HEK293T (cell line): ENCODE measurements around the gene CD44.

Source experiments
- CTCF ChIA-PET: fragments of 350-600 bp; formaldehyde crosslinking; extraction: SDS; loops from one replicate; lab custom pipeline; 2021; ENCODE audit warnings: antibody characterized with exemption, inconsistent platforms; lab: Yijun Ruan, JAX
- POLR2A ChIA-PET: fragments of 350-600 bp; formaldehyde crosslinking; extraction: SDS; loops from one replicate; lab custom pipeline; 2020; ENCODE audit warnings: antibody characterized with exemption, inconsistent platforms; lab: Yijun Ruan, JAX
- DNase-seq: peaks from one replicate; pipeline ENCODE4 v3.0.0; 2012; ENCODE audit warnings: mixed read lengths; ENCODE audit errors: extremely low spot score
- ARNT ChIP-seq: fragments of 450-650 bp; IDR thresholded peaks from 2 replicates; pipeline ENCODE4 v1.6.1; 2017; ENCODE audit warnings: mild to moderate bottlenecking
- BHLHE40 ChIP-seq: fragments of 450-650 bp; IDR thresholded peaks from 2 replicates; pipeline ENCODE4 v1.6.1; 2016; ENCODE audit warnings: mild to moderate bottlenecking, moderate library complexity, borderline replicate concordance
- CTBP1 ChIP-seq: fragments of 450-650 bp; IDR thresholded peaks from 2 replicates; pipeline ENCODE4 v1.6.1; 2016; ENCODE audit warnings: borderline replicate concordance
- ELF4 ChIP-seq: fragments of 450-650 bp; IDR thresholded peaks from 2 replicates; pipeline ENCODE4 v1.6.1; 2017; ENCODE audit warnings: antibody characterized with exemption
- FOXA1 ChIP-seq: fragments of 450-650 bp; IDR thresholded peaks from 2 replicates; pipeline ENCODE4 v1.6.1; 2016; ENCODE audit warnings: mild to moderate bottlenecking
- FOXK2 ChIP-seq: fragments of 450-650 bp; IDR thresholded peaks from 2 replicates; pipeline ENCODE4 v1.6.1; 2016; ENCODE audit warnings: mild to moderate bottlenecking
- FOXM1 ChIP-seq: fragments of 450-650 bp; IDR thresholded peaks from 2 replicates; pipeline ENCODE4 v1.6.1; 2017; ENCODE audit warnings: mild to moderate bottlenecking, borderline replicate concordance
- HDGF ChIP-seq: fragments of 450-650 bp; IDR thresholded peaks from 2 replicates; pipeline ENCODE4 v1.6.1; 2017; ENCODE audit warnings: antibody characterized with exemption, borderline replicate concordance
- L3MBTL2 ChIP-seq: fragments of 450-650 bp; conservative IDR thresholded peaks from 2 replicates; pipeline ENCODE4 v1.6.1; 2016; ENCODE audit warnings: mild to moderate bottlenecking
- LEF1 ChIP-seq: fragments of 450-650 bp; IDR thresholded peaks from 2 replicates; pipeline ENCODE4 v1.6.1; 2017; ENCODE audit warnings: mild to moderate bottlenecking, borderline replicate concordance
- NFRKB ChIP-seq: fragments of 450-650 bp; IDR thresholded peaks from 2 replicates; pipeline ENCODE4 v1.6.1; 2016; ENCODE audit warnings: mild to moderate bottlenecking, moderate library complexity
- SP1 ChIP-seq: fragments of 450-650 bp; IDR thresholded peaks from 2 replicates; pipeline ENCODE4 v1.6.1; 2017
- SUZ12 ChIP-seq: fragments of 450-650 bp; IDR thresholded peaks from 2 replicates; pipeline ENCODE4 v1.6.1; 2016; ENCODE audit warnings: mild to moderate bottlenecking
- TARDBP ChIP-seq: fragments of 450-650 bp; IDR thresholded peaks from 2 replicates; pipeline ENCODE4 v1.6.1; 2016
- ZNF384 ChIP-seq: fragments of 450-650 bp; IDR thresholded peaks from 2 replicates; pipeline ENCODE4 v1.6.1; 2016
- TF ChIP-seq, protein P1 (sequence below): fragments of 450-650 bp; IDR thresholded peaks from 2 replicates; pipeline ENCODE4 v1.6.1; 2016

CD44 gene

DNA sequence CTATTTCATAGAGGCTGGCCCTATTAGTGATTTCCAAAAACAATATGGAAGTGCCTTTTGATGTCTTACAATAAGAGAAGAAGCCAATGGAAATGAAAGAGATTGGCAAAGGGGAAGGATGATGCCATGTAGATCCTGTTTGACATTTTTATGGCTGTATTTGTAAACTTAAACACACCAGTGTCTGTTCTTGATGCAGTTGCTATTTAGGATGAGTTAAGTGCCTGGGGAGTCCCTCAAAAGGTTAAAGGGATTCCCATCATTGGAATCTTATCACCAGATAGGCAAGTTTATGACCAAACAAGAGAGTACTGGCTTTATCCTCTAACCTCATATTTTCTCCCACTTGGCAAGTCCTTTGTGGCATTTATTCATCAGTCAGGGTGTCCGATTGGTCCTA lies 91.4 kb downstream of the CD44 start:
- POLR2A ChIA-PET: no interaction called here

DNA sequence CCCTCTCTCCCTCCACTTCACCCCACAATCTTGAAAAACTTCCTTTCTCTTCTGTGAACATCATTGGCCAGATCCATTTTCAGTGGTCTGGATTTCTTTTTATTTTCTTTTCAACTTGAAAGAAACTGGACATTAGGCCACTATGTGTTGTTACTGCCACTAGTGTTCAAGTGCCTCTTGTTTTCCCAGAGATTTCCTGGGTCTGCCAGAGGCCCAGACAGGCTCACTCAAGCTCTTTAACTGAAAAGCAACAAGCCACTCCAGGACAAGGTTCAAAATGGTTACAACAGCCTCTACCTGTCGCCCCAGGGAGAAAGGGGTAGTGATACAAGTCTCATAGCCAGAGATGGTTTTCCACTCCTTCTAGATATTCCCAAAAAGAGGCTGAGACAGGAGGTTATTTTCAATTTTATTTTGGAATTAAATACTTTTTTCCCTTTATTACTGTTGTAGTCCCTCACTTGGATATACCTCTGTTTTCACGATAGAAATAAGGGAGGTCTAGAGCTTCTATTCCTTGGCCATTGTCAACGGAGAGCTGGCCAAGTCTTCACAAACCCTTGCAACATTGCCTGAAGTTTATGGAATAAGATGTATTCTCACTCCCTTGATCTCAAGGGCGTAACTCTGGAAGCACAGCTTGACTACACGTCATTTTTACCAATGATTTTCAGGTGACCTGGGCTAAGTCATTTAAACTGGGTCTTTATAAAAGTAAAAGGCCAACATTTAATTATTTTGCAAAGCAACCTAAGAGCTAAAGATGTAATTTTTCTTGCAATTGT lies 92.3 kb downstream of the CD44 start:
- no peak for DNase-seq
- no peak for TF ChIP-seq NFRKB
- no peak for TF ChIP-seq FOXA1
- no peak for TF ChIP-seq L3MBTL2
- TF ChIP-seq BHLHE40: no peak
- TF ChIP-seq LEF1: no peak
- no peak for TF ChIP-seq ZNF384
- TF ChIP-seq, protein P1, sequence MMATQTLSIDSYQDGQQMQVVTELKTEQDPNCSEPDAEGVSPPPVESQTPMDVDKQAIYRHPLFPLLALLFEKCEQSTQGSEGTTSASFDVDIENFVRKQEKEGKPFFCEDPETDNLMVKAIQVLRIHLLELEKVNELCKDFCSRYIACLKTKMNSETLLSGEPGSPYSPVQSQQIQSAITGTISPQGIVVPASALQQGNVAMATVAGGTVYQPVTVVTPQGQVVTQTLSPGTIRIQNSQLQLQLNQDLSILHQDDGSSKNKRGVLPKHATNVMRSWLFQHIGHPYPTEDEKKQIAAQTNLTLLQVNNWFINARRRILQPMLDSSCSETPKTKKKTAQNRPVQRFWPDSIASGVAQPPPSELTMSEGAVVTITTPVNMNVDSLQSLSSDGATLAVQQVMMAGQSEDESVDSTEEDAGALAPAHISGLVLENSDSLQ: no peak
- TF ChIP-seq ARNT: no peak
- TF ChIP-seq FOXK2: no peak
- TF ChIP-seq SUZ12: no peak
- TF ChIP-seq HDGF: no peak
- TF ChIP-seq FOXM1: no peak
- POLR2A ChIA-PET: no interaction called here
- CTCF ChIA-PET: no interaction called here

More for the DNA sequence above, 91.4 kb downstream of the CD44 start:
- TF ChIP-seq BHLHE40 (no peak), LEF1 (no peak), CTBP1 (no peak), NFRKB (no peak), TARDBP (no peak)
- no peak for DNase-seq
- CTCF ChIA-PET: no interaction called here

DNA sequence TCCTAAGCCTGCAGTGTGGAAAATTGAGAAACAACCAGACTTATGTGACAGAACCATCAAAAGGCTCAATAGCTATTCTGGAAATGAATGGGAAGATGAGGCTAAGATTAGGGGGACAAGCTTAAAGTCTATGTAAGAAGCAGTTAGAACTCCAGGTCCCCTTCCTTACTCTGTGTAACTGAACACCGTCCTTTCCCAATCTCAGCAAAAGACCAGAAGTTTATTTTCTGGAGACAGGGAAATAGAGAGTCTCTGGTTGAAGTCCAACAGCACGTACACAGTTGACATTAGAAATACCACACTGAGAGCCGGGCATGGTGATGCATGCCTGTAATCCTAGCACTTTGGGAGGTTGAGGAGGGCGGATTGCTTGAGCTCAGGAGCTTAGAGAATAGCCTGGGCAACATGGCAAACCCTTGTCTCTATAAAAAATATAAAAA lies 93.9 kb downstream of the CD44 start:
- no peak for DNase-seq
- TF ChIP-seq TARDBP (no peak), BHLHE40 (no peak), LEF1 (no peak)
- ChIA-PET POLR2A (no interaction called here), CTCF (no interaction called here)

DNA sequence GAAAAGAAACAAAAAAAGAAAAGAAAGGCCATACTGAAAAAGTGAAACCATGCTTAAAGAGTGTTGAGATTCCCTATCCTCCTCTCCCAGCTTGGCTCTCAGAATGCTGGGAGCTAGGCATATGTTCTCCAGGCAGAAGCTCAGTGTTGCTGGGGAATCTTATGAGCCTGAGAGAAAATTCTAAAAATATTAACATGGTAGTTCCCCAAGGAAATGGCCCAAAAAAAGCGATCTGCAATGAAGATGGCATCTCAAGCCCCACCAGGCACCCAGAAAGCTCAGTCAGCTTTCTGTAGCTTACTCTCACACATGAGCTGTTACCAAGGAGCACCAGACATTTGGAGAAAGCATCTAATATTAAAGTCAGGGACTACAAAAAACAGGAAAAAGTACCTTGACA lies 94.5 kb downstream of the CD44 start:
- POLR2A ChIA-PET: no interaction called here
- CTCF ChIA-PET: no interaction called here
- DNase-seq: no peak
- no peak for TF ChIP-seq SP1
- TF ChIP-seq SUZ12: no peak
- no peak for TF ChIP-seq LEF1
- no peak for TF ChIP-seq NFRKB
- TF ChIP-seq TARDBP: no peak
- TF ChIP-seq ELF4: no peak
- no peak for TF ChIP-seq ZNF384
- TF ChIP-seq CTBP1: no peak
- no peak for TF ChIP-seq FOXA1
- no peak for TF ChIP-seq FOXM1

DNA sequence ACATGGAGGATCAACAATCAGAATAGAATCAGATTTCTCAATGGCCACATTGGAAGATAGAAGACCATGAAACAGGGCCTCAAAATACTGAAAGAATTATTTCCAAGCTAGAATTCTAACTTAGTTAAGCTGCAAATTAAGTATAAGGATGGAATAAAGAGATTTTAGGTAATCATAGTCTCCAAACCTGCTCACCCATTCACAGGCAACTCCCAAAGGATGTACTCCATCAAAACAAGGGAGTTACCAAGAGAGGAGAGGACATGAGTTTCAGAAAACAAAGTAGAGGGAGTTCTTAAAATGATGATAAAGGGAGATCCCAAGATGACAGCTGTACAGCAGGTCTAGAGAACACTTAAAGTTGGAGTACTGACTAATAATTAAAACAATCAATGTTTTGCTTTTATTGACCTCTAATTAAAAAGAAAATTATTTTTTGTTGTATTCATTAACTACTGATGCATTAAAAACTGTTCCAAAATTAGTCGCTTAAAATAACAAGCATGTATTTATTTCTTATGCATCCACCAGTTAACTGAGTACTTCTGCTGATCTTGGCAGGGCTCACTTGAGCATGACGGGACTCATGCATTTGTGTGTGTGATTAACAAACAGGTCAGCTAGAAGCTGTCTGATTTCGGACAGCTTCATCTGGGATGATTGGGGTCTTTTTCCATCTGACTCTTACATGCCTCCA lies 95.6 kb downstream of the CD44 start:
- no peak for DNase-seq
- ChIA-PET CTCF (no interaction called here), POLR2A (no interaction called here)
- TF ChIP-seq ELF4 (no peak), FOXA1 (no peak), SP1 (no peak), ZNF384 (no peak), L3MBTL2 (no peak), FOXM1 (no peak), TARDBP (no peak), FOXK2 (no peak), SUZ12 (no peak), CTBP1 (no peak), NFRKB (no peak), LEF1 (no peak), BHLHE40 (no peak), ARNT (no peak), HDGF (no peak)
- TF ChIP-seq, protein P1: no peak

DNA sequence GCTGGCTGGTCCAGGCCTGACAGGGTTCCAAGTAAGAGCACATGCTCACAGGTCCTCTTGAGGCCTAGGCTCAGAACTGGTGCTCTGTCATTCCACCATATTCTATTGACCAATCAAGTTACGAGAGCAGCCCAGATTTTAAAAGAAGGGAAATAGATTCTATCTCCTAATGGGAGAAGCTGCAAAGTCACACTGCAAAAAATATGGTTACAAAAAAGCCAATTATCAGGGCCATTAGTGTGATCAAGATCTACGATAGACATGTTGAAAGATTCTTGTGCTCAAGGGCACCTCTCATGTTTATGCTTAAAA lies 96.1 kb downstream of the CD44 start:
- no peak for DNase-seq
- POLR2A ChIA-PET: no interaction called here
- CTCF ChIA-PET: no interaction called here
- TF ChIP-seq TARDBP (no peak), HDGF (no peak), LEF1 (no peak), CTBP1 (no peak), L3MBTL2 (no peak), ELF4 (no peak), FOXA1 (no peak)

DNA sequence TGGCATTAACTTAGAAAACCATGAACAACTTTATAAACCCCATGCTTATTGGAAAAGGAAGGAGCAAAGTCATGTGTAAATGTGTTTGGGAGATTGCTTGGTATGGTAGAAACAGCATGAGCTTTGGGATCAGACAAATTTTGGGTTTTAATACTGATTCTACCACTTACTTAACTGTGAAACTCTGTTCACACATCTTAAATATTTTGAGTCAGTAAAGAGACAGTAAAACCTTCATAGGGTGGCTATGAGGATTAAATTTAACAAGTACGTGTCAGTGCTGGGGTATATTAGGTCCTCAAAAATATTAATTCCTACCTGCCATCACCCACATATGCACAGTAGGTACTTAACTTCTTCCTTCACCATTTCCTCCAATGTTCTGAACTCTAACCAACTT lies 96.5 kb downstream of the CD44 start:
- no peak for DNase-seq
- TF ChIP-seq, protein P1: no peak
- TF ChIP-seq SP1 (no peak), FOXA1 (no peak), FOXM1 (no peak), TARDBP (no peak), ELF4 (no peak), ARNT (no peak), BHLHE40 (no peak), CTBP1 (no peak), FOXK2 (no peak), L3MBTL2 (no peak), ZNF384 (no peak), HDGF (no peak), NFRKB (no peak), LEF1 (no peak)
- CTCF ChIA-PET: no interaction called here
- POLR2A ChIA-PET: no interaction called here
